Rectal smooth muscle tissue (tissue), 1 donor: Measurements from ENCODE around the gene NT5C.
"Not testable (repeated sequence)": the region's sequence is repeated elsewhere in the genome, so short reads cannot be mapped to it uniquely, and the experiment has no call there.

Source experiments
- H3K27ac ChIP-seq: one replicate; pipeline ENCODE4 v1.7.0; 2013; ENCODE audit warnings: low read depth, low read length, inconsistent platforms
- H3K27me3 ChIP-seq: one replicate; pipeline ENCODE4 v1.7.0; 2013; ENCODE audit warnings: low read length; ENCODE audit not compliant: control insufficient read depth, insufficient read depth
- H3K36me3 ChIP-seq: one replicate; pipeline ENCODE4 v1.7.0; 2013; ENCODE audit warnings: low read length; ENCODE audit not compliant: control insufficient read depth, insufficient read depth
- H3K4me1 ChIP-seq: one replicate; pipeline ENCODE4 v1.7.0; 2013; ENCODE audit warnings: low read length; ENCODE audit not compliant: control insufficient read depth, insufficient read depth
- H3K4me3 ChIP-seq: one replicate; pipeline ENCODE4 v1.7.0; 2013; ENCODE audit warnings: low read length
- H3K9ac ChIP-seq: one replicate; pipeline ENCODE4 v1.7.0; 2013; ENCODE audit warnings: low read length

NT5C gene

DNA sequence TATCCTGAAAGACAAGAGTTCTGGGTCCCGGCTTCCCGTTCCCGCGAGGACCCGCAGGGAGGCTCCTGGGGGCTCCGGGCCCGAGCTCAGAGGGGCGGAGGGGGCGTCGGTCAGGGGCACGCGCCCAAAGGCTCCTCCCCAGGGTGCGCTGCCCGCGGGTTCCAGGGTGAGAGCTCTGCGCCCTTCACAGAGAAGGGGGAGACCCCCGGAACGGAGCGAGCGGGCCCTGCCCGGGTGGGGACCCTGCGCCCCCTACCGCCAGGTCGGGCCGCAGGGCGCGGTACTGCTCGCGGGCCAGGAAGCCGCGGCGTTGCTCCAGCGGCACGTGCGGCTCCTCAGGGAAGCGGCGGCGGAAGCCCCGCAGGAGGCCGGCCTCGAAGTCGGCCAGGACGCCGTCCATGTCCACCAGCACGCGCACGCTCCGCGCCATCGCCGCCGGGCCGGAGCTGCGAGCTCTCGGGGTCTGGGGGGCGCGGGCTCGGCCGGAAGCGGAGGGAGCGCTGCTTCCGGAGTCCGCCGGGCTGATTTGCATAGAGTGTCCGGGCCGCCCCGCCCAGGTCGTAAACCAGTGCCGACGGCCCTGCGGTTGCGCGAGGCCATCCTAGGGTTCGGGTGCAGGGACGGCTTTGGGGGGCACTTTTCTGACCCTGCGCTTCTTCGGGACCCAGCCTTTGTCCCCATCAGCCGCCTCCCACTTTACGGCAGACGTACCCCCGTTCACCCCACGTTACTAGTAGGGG is at the start of gene NT5C:
NT5C (minus strand) TSS at position 465 of the 740 bp plus-strand sequence; CDS start at position 430, 35 bp downstream.
- H3K9ac ChIP-seq, result peak within 1 kb of the TSS; percentile 70
- H3K27ac ChIP-seq, result peak within 1 kb of the TSS; percentile 71
- peak within 1 kb of the TSS; percentile 60 for H3K4me3 ChIP-seq
- no peaks in the 10 kb centered on the region for H3K4me1 ChIP-seq
- H3K36me3 ChIP-seq, result peaks cover 6% of the 10 kb centered on the region
- H3K27me3 ChIP-seq, result no peaks in the 10 kb centered on the region

DNA sequence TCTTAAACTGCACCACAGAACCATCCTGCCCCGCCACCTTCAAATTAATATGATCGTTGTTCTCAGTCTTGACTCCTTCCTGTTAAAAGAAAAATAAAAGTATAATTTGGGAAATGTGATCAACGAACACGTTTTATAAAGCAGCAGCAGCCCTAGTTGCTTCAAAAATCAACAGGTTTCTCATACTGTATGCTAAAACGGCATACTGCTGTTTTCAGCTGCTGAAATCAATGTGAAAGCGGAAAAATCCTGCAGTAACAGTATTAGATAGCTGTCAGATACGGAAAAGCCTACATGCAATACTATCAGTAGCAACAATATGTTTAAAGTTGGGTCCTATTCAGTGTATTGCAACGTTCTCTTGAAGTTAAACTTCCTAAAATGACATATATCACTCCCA is 49.6 kb upstream of the NT5C start:
- Histone ChIP-seq H3K4me3 (peak overlapping the region; percentile 88), H3K27me3 (no peaks in the 10 kb centered on the region), H3K27ac (no peak overlapping the region), H3K4me1 (peaks cover 3% of the 10 kb centered on the region), H3K9ac (no peak overlapping the region), H3K36me3 (peaks cover 16% of the 10 kb centered on the region)

DNA sequence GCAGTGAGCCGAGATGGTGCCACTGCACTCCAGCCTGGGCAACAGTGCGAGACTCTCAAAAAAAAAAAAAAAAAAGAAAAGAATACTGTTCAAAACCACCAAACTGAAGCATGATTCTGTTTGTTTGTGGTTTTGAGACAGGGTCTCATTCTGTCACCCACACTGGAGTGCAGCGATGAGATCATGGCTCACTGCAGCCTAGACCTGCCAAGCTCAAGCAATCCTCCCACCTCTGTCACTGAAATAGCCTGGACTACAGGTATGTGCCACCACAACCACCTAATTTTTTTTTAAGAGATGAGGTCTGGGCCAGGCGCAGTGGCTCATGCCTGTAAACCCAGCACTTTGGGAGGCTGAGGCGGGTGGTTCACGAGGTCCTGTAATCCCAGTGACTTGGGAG is 46.9 kb upstream of the NT5C start:
- peaks cover 3% of the 10 kb centered on the region for H3K4me1 ChIP-seq
- no peak overlapping the region for H3K4me3 ChIP-seq
- H3K36me3 ChIP-seq, result peaks cover 25% of the 10 kb centered on the region
- no peak overlapping the region for H3K27ac ChIP-seq
- H3K27me3 ChIP-seq, result no peaks in the 10 kb centered on the region
- no peak overlapping the region for H3K9ac ChIP-seq

DNA sequence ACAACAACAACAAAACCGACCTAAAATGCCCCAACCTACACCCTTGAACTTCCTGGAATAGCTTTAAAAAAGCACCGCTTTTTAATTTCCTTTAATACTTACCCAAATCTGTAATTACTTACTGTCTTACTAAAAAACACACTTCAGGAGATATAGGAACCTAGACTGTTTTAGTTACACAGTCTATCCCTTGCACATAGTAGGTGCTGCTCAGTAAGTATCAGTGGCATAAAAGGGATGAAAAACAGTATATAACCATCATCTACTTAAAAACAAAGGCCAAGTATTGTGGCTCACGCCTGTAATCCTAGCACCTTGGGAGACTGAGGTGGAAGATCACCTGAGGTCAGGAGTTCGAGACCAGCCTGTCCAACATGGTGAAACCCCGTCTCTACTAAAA is 45.1 kb upstream of the NT5C start:
- no peak overlapping the region for H3K27ac ChIP-seq
- no peaks in the 10 kb centered on the region for H3K27me3 ChIP-seq
- no peak overlapping the region for H3K4me3 ChIP-seq
- peaks cover 29% of the 10 kb centered on the region for H3K36me3 ChIP-seq
- peaks cover 3% of the 10 kb centered on the region for H3K4me1 ChIP-seq
- H3K9ac ChIP-seq, result no peak overlapping the region

DNA sequence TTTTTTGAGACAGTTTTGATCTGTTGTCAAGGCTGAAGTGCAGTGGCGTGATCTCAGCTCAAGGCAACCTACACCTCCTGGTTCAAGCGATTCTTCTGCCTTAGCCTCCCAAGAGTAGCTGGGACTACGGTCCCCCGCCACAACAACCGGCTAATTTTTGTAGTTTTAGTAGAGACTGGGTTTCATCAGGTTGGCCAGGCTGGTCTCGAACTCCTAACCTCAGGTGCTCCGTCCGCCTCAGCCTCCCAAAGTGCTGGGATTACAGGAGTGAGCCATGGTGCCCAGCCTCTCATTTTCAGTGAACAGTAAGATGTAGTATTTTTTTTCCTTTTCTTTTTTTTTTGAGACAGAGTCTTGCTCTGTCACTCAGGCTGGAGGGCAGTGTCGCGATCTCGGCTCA is 43.5 kb upstream of the NT5C start:
- no peaks in the 10 kb centered on the region for H3K27me3 ChIP-seq
- H3K9ac ChIP-seq, result no peak overlapping the region
- no peaks in the 10 kb centered on the region for H3K4me1 ChIP-seq
- no peak overlapping the region for H3K4me3 ChIP-seq
- H3K36me3 ChIP-seq, result peaks cover 31% of the 10 kb centered on the region
- H3K27ac ChIP-seq, result no peak overlapping the region

DNA sequence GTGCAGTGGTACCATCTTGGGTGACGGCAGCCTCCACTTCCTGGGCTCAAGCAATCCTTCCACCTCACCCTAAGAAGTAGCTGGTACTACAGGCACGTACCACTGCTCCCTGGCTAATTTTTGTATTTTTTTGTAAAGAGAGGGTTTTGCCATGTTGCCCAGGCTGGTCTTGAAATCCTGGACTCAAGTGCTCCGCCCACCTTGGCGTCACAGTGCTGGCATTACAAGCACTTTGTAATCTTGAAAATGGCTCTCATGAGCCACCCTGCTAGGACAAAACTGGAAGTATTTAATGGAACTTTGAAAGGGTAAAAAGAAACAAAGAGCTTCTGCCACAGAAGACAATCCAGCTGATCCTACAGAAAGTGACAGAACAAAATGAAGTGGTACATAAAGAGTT is 42.0 kb upstream of the NT5C start:
- Histone ChIP-seq H3K36me3 (peaks cover 26% of the 10 kb centered on the region), H3K27ac (no peak overlapping the region), H3K27me3 (no peaks in the 10 kb centered on the region), H3K9ac (no peak overlapping the region), H3K4me1 (no peaks in the 10 kb centered on the region), H3K4me3 (no peak overlapping the region)

DNA sequence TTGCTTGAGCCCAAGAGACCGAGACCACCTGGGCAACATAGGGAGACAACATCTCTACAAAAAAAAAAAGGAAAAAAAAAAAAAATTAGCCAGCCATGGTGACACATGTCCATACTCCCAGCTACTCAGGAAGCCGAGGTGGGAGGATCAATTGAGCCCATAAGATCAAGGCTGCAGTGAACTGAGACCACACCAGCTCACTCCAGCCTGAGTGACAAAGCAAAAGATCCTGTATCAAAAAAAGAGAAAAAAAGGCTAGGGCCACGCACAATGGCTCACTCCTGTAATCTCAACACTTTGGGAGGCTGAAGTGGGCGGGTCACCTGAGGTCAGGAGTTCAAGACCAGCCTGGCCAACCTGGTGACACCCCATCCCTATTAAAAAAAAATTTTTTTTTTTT is 37.5 kb upstream of the NT5C start:
- Histone ChIP-seq H3K9ac (no peak overlapping the region), H3K4me1 (no peaks in the 10 kb centered on the region), H3K27ac (no peak overlapping the region), H3K4me3 (no peak overlapping the region), H3K36me3 (peaks cover 15% of the 10 kb centered on the region), H3K27me3 (no peaks in the 10 kb centered on the region)

DNA sequence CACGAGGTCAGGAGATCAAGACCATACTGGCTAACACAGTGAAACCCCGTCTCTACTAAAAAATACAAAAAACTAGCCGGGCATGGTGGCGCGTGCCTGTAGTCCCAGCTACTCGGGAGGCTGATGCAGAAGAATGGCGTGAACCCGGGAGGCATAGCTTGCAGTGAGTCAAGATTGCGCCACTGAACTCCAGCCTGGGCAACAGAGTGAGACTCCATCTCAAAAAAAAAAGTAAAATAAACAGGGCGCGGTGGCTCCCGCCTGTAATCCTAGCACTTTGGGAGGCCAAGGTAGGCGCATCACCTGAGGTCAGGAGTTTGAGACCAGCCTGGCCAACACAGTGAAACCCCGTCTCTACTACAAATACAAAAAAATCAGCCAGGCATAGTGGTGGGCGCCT is 33.1 kb upstream of the NT5C start:
- not testable (repeated sequence) for H3K9ac ChIP-seq, H3K4me3 ChIP-seq, H3K27me3 ChIP-seq, H3K4me1 ChIP-seq, H3K27ac ChIP-seq
- peaks cover 13% of the 10 kb centered on the region for H3K36me3 ChIP-seq

DNA sequence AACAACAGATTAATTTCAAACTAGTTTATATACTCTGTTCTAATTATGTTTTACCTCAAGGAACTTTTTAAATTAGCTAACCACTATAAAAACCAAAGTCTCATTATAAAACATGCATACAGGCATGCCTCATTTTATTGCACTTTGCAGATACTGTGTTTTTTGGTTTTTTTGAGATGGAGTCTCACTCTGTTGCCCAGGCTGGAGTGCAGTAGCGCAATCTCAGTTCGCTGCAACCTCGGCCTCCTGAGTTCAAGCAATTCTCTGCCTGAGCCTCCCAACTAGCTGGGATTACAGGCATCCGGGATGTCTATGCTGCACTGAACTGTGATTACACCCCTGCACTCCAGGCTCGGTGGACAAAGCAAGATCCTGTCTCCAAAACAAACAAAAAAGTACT is 31.5 kb upstream of the NT5C start:
- Histone ChIP-seq H3K27me3 (no peaks in the 10 kb centered on the region), H3K9ac (no peak overlapping the region), H3K4me3 (no peak overlapping the region), H3K27ac (no peak overlapping the region), H3K4me1 (no peaks in the 10 kb centered on the region), H3K36me3 (peaks cover 10% of the 10 kb centered on the region)

DNA sequence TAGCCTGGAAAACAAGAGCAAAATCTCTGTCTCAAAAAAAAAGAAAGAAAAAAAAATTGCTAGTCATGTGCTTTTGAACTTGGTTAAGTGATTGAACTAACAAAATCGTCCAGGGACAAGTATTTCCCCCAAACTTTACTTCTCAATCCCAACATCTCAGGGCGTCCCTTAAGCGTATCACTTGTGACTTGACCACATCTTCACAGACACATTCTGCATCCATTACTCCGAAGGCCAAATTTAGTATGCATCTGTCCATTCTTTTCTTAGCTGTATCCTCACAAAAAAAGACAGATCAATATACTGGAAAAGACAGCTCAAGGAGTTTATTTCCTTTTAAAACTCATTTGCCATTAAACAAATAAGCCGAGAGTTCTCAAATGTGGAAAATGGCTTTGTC is 28.7 kb upstream of the NT5C start:
- H3K27ac ChIP-seq, result no peak overlapping the region
- no peak overlapping the region for H3K4me3 ChIP-seq

DNA sequence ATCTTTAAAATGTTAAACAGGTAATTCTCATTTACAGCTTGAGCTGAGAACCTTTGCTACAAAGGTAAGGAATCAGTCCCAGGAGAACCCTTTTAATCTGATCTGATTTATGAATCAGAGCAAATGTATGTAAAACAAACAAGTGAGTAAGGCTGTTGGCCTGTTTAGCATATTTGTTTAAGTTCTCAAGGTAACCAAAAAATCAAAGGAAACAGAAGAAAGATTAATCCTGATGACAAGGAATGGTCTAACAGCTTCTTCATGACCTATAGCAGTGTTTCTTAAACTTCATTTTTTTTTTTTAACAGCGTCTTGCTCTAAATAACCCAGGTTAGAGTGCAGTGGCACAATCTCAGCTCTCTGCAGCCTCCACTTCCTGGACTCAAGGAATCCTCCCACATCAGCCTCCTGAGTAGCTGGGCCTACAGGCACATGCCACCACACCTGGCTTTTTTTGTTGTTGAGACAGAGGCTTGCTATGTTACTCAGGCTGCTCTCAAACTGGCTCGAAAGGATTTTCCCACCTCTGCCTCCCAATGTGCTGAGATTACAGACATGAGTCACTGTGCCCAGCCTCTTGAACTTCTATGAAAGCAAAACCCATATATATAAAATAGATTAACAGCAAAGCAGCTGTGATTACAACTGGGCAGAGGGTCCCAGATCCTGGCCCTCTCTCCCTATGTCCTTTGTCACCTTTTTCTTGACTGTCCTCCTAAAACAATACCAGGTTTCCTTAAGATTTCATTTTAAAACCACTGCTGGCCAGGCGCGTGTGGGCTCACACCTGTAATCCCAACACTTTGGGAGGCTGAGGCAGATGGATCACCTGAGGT is 27.9 kb upstream of the NT5C start:
- Histone ChIP-seq H3K4me1 (no peaks in the 10 kb centered on the region), H3K27me3 (no peaks in the 10 kb centered on the region), H3K36me3 (peaks cover 10% of the 10 kb centered on the region), H3K9ac (no peak overlapping the region), H3K4me3 (no peak overlapping the region), H3K27ac (no peak overlapping the region)

More for the DNA sequence above, 28.7 kb upstream of the NT5C start:
- H3K4me1 ChIP-seq, result no peaks in the 10 kb centered on the region
- H3K36me3 ChIP-seq, result peaks cover 10% of the 10 kb centered on the region
- no peak overlapping the region for H3K9ac ChIP-seq
- H3K27me3 ChIP-seq, result no peaks in the 10 kb centered on the region

DNA sequence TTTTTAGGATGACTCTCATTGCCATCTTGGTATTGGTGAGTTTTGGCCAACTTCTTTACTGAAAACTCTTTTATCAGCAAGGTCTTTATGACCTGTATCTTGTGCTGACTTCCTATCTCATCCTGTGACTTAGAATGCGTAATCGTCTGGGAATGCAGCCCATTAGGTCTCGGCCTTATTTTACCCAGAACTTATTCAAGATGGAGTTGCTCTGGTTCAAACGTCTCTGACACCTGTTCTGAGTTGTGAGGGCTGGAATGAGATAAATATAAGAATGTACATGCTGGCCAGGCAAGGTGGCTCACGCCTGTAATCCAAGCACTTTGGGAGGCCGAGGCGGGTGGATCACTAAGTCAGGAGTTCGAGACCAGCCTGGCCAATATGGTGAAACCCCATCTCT is 26.9 kb upstream of the NT5C start:
- H3K4me1 ChIP-seq, H3K4me3 ChIP-seq, H3K27ac ChIP-seq, H3K27me3 ChIP-seq, H3K36me3 ChIP-seq, H3K9ac ChIP-seq: not testable (repeated sequence)
